Measurements from ENCODE around the gene IFNA13.

The IFNA13 gene

DNA sequence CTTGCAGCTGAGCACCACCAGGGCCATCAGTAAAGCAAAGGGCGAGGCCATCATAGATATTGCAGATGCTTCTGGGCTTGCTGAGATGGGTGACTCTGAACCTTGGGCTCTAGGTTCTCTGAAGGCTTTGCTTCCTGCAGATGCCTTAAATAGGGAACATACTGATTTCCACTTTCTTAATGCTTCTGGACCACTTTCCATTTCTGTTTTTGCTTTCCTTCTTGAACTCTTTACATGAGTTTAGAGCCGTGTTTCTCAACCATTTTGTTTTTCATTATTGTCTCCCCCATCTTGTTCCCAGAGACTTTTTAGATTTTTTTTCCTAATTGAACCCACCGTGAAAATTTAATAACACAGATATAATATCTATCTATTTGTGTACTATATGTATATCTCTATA lies at the start of gene IFNA13:
Gene IFNA13 (minus strand): TSS at position 101 of the 400 bp plus-strand sequence. CDS start 47 bp downstream, at position 54.
- peaks cover 0 to 5% of the 10 kb centered on the region in 2 donors for H3K27me3 ChIP-seq
- H3K9me3 ChIP-seq, result no peaks in the 10 kb centered on the region
- TF ChIP-seq, protein P1, sequence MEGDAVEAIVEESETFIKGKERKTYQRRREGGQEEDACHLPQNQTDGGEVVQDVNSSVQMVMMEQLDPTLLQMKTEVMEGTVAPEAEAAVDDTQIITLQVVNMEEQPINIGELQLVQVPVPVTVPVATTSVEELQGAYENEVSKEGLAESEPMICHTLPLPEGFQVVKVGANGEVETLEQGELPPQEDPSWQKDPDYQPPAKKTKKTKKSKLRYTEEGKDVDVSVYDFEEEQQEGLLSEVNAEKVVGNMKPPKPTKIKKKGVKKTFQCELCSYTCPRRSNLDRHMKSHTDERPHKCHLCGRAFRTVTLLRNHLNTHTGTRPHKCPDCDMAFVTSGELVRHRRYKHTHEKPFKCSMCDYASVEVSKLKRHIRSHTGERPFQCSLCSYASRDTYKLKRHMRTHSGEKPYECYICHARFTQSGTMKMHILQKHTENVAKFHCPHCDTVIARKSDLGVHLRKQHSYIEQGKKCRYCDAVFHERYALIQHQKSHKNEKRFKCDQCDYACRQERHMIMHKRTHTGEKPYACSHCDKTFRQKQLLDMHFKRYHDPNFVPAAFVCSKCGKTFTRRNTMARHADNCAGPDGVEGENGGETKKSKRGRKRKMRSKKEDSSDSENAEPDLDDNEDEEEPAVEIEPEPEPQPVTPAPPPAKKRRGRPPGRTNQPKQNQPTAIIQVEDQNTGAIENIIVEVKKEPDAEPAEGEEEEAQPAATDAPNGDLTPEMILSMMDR (IDR thresholded peaks at IDR 0.05), result no peak
- no peak for DNase-seq
- H3K4me3 ChIP-seq, result no peak within 1 kb of the TSS
- no peak within 1 kb of the TSS for H3K27ac ChIP-seq
- no peaks in the 10 kb centered on the region for H3K36me3 ChIP-seq
- H3K4me1 ChIP-seq, result no peaks in the 10 kb centered on the region
- intact Hi-C loops (cut with DNase I; ENCODE audit: low total_unique reads), result no loop called here

DNA sequence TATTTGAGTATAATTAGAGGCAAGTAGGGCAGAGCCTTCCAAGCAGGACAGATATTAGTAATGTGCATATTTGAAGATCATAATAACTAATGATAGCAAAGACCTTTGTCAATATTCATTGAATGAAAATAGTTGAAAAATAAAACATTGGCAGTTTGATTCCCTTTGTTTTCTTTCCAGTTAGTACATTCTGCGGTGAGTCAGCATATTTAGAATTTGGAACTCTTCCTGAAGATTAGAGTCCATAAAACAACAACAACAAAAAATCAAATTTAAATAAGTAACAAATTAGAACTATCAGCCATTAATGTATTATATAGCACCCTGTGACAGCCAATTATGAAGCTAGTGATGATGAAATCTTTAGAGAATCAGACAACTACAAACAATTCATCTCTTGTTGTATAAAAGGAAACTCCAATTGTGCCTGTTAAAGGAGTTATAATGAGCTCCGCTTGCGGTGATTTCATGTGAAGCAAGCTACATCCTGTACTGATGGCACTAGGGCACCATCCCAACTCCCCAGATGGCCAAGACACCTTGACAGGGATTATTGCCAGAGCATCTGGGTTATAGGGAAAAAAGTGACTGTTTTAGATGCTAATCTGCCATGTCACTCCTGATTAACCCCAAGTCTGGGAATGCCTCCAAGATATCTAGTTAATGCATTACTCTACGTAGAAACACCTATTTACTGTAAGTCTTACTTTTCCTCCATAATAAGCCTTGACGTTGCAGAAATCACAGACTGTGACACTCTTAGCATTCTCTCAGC lies 47.8 kb upstream of the IFNA13 start:
- no peak for DNase-seq

DNA sequence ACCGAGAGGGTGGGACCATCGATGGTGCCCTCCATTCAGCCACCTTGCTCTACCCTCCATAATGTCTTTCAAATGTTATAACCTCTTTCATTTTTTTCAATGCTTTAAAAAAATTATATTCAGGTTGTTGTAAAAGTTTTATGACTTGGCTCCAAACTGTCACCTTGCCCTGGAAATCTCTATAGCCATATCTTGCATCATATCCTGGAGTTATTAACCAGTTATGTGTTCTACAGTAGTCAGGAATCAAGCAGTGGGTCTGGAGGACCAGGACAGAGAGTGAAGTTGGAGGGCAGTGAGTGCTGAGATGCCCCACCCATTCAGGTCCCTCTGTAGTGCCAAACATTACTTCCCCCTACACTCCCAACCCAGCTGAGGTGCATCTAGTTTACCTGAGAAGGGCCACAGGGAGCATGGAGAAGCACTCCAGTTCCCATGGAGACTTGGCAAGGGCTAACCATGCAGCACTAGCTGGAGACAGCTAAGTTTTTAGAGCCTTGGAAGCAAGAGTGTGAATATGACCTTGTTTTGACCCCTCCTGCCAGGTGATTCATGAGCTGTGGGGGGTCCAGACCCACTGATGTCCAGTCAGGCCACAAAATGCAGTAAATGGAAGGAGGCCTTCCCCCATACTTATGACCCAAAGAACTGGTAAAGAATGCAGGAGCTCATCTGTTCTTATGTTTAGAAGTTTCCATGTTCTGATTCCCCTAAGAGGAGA lies 46.5 kb upstream of the IFNA13 start:
- no peak overlapping the region for H3K4me3 ChIP-seq
- intact Hi-C loops (cut with DNase I; ENCODE audit: low total_unique reads), result no loop called here
- H3K36me3 ChIP-seq, result no peaks in the 10 kb centered on the region
- no peaks in the 10 kb centered on the region for H3K9me3 ChIP-seq
- DNase-seq, result no peak
- H3K27ac ChIP-seq, result no peak overlapping the region
- no peaks in the 10 kb centered on the region for H3K4me1 ChIP-seq
- H3K27me3 ChIP-seq, result no peaks in the 10 kb centered on the region
- TF ChIP-seq, protein P1 (IDR thresholded peaks at IDR 0.05), result no peak

More for the DNA sequence above, 47.8 kb upstream of the IFNA13 start:
- Histone ChIP-seq H3K27ac (no peak overlapping the region), H3K27me3 (no peaks in the 10 kb centered on the region), H3K9me3 (no peaks in the 10 kb centered on the region), H3K36me3 (no peaks in the 10 kb centered on the region), H3K4me3 (no peak overlapping the region), H3K4me1 (no peaks in the 10 kb centered on the region)
- intact Hi-C loops (cut with DNase I; ENCODE audit: low total_unique reads), result no loop called here
- TF ChIP-seq, protein P1 (IDR thresholded peaks at IDR 0.05), result no peak

DNA sequence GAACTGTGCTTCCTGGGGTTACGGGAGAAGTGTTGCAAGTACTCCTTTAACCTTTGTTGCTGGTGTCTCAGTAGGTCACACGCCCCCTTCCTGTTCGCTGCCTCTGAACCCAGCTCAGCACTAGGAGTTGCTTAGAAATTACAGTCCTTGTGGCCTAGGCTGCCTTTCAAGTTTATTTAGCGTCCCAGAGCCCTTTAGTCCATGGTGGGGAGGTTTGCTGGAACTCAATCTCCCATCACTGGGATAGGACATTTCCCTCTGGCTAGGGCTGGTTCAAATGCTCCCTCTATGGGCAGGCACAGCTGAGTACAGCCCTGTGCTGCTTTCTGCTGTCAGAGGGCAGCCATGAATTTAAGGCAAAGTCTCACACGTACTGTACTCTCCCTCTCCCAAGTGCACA lies 45.8 kb upstream of the IFNA13 start:
- Histone ChIP-seq H3K27me3 (no peaks in the 10 kb centered on the region), H3K4me1 (no peaks in the 10 kb centered on the region), H3K9me3 (no peaks in the 10 kb centered on the region), H3K27ac (no peak overlapping the region), H3K4me3 (no peak overlapping the region), H3K36me3 (no peaks in the 10 kb centered on the region)
- TF ChIP-seq, protein P1 (IDR thresholded peaks at IDR 0.05), result no peak
- DNase-seq, result no peak
- intact Hi-C loops (cut with DNase I; ENCODE audit: low total_unique reads), result no loop called here

DNA sequence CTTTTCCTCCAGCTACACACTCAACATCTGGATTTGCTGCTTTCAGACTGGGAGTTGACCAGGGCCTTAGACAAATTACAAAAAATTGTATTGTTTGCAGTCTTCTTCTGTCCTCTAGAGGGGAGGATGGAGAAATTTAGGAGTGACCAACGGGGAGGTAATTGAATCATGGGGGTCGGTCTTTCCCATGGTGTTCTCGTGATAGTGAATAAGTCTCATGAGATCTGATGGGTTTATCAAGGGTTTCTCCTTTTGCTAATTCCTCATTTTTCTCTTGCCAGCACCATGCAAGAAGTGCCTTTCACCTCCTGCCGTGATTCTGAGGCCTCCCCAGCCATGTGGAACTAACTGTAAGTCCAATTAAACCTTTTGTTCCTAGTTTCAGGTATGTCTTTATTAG lies 45.3 kb upstream of the IFNA13 start:
- Histone ChIP-seq H3K36me3 (no peaks in the 10 kb centered on the region), H3K27ac (no peak overlapping the region), H3K4me1 (no peaks in the 10 kb centered on the region), H3K4me3 (no peak overlapping the region), H3K27me3 (no peaks in the 10 kb centered on the region), H3K9me3 (no peaks in the 10 kb centered on the region)
- TF ChIP-seq, protein P1 (IDR thresholded peaks at IDR 0.05), result no peak
- intact Hi-C loops (cut with DNase I; ENCODE audit: low total_unique reads), result no loop called here
- DNase-seq, result no peak

Measured in tibial artery (tissue), 4 donors.